ENCODE results near the gene KRTAP5-6. TPM values are rescaled to one million over a fixed set of nuclear protein-coding genes. Genes with fewer than 3 reads are reported as not detected.

Gene KRTAP5-6
- polyA plus RNA-seq, 1 donor (not counting 4 experiments of a cell fraction or from before 2014, with no cell fraction given): not detected

GRCh38 chr11:1701091-1701807 is 4.3 kb downstream of the KRTAP5-6 start:
- Histone ChIP-seq H2AFZ (ENCODE audit: control insufficient read depth, low read length) (no peak overlapping the region), H3K27me3 (ENCODE audit: control insufficient read depth, extremely low read depth, insufficient read depth, low read length) (peaks cover 3% of the 10 kb centered on the region), H4K20me1 (ENCODE audit: control insufficient read depth, extremely low read depth, insufficient read depth, low read length) (no peaks in the 10 kb centered on the region), H3K36me3 (ENCODE audit: control insufficient read depth in 2 of 2, extremely low read depth in 1 of 2, insufficient read depth in 2 of 2, low read length in 2 of 2) (no peaks in the 10 kb centered on the region), H3K27ac (ENCODE audit: control insufficient read depth, insufficient read depth, low read length) (no peak overlapping the region), H3K79me2 (ENCODE audit: control insufficient read depth, insufficient read depth, low read length) (no peaks in the 10 kb centered on the region), H3K4me2 (ENCODE audit: control insufficient read depth, extremely low read depth, insufficient read depth, low read depth, low read length) (no peak overlapping the region), H3K9me3 (ENCODE audit: control insufficient read depth, low read depth, low read length) (no peaks in the 10 kb centered on the region), H3K4me3 (ENCODE audit: control insufficient read depth in 2 of 3, extremely low read depth in 1 of 3, insufficient read depth in 2 of 3, low read depth in 1 of 3, low read length in 3 of 3) (no peak overlapping the region), H3K9ac (ENCODE audit: control insufficient read depth, extremely low read depth, insufficient read depth, low read length) (no peak overlapping the region), H3K9me1 (ENCODE audit: control insufficient read depth, extremely low read depth, insufficient read depth, low read length) (no peaks in the 10 kb centered on the region), H3K4me1 (ENCODE audit: control insufficient read depth, extremely low read depth, insufficient read depth, low read length) (peaks cover 8% of the 10 kb centered on the region)
- TF ChIP-seq CTCF (optimal IDR thresholded peaks at IDR 0.05 in 1 of 3, IDR thresholded peaks at IDR 0.05 in 1 of 3, conservative IDR thresholded peaks at IDR 0.05 in 1 of 3; ENCODE audit: extremely low read depth in 1 of 3, insufficient read depth in 2 of 3, low read length in 3 of 3) (no peak), EZH2 (IDR thresholded peaks at IDR 0.05; ENCODE audit: low read length) (no peak)
- DNase-seq (ENCODE audit: low read depth, low spot score) (no peak), FAIRE-seq (no peak)
- dilution Hi-C loops (cut with MboI; ENCODE audit: extremely low pct_ligation_motif_present, low sequenced_read_pairs): no loop called here

- DNase-seq (ENCODE audit: low read depth, low spot score): no peak
- H3K4me1 ChIP-seq (ENCODE audit: control insufficient read depth, extremely low read depth, insufficient read depth, low read length): peaks cover 8% of the 10 kb centered on the region
- dilution Hi-C loops (cut with MboI; ENCODE audit: extremely low pct_ligation_motif_present, low sequenced_read_pairs): no loop called here
- no peaks in the 10 kb centered on the region for H3K27me3 ChIP-seq (ENCODE audit: control insufficient read depth, extremely low read depth, insufficient read depth, low read length)
- no peak overlapping the region for H3K9ac ChIP-seq (ENCODE audit: control insufficient read depth, extremely low read depth, insufficient read depth, low read length)
- no peak for TF ChIP-seq EZH2 (IDR thresholded peaks at IDR 0.05; ENCODE audit: low read length)
- TF ChIP-seq CTCF (optimal IDR thresholded peaks at IDR 0.05 in 1 of 3, IDR thresholded peaks at IDR 0.05 in 1 of 3, conservative IDR thresholded peaks at IDR 0.05 in 1 of 3; ENCODE audit: extremely low read depth in 1 of 3, insufficient read depth in 2 of 3, low read length in 3 of 3): no peak
- H2AFZ ChIP-seq (ENCODE audit: control insufficient read depth, low read length): no peak overlapping the region
- no peaks in the 10 kb centered on the region for H3K9me3 ChIP-seq (ENCODE audit: control insufficient read depth, low read depth, low read length)
- no peaks in the 10 kb centered on the region for H3K79me2 ChIP-seq (ENCODE audit: control insufficient read depth, insufficient read depth, low read length)
- FAIRE-seq: no peak
- H3K27ac ChIP-seq (ENCODE audit: control insufficient read depth, insufficient read depth, low read length): no peak overlapping the region
- no peak overlapping the region for H3K4me2 ChIP-seq (ENCODE audit: control insufficient read depth, extremely low read depth, insufficient read depth, low read depth, low read length)
- H3K9me1 ChIP-seq (ENCODE audit: control insufficient read depth, extremely low read depth, insufficient read depth, low read length): no peaks in the 10 kb centered on the region
- H3K4me3 ChIP-seq (ENCODE audit: control insufficient read depth in 2 of 3, extremely low read depth in 1 of 3, insufficient read depth in 2 of 3, low read depth in 1 of 3, low read length in 3 of 3): no peak overlapping the region
- H3K36me3 ChIP-seq (ENCODE audit: control insufficient read depth in 2 of 2, extremely low read depth in 1 of 2, insufficient read depth in 2 of 2, low read length in 2 of 2): no peaks in the 10 kb centered on the region
- no peaks in the 10 kb centered on the region for H4K20me1 ChIP-seq (ENCODE audit: control insufficient read depth, extremely low read depth, insufficient read depth, low read length)
Measured at GRCh38 chr11:1702506-1702905, 5.5 kb downstream of the KRTAP5-6 start.
